Testis (tissue), 3 donors: Measurements from ENCODE around the gene UBAP1. TPM values are rescaled to one million over a fixed set of nuclear protein-coding genes. Genes with fewer than 3 reads are reported as not detected.

ENCODE experiments used
- DNase-seq: peaks from one replicate; pipeline ENCODE4 v3.0.0-alpha.2; 2019
- H3K27ac ChIP-seq, 2 donors: fragments of 200-600 bp; sonication (generic); one replicate each; pipeline ENCODE4 v1.5.1; 2019
- H3K27me3 ChIP-seq: fragments of 200-600 bp; sonication (generic); one replicate; pipeline ENCODE4 v1.5.1; 2019
- H3K36me3 ChIP-seq: fragments of 200-600 bp; sonication (generic); one replicate; pipeline ENCODE4 v1.5.1; 2017; ENCODE audit warnings: low read depth; ENCODE audit errors: missing control alignments
- H3K4me1 ChIP-seq: fragments of 200-600 bp; sonication (generic); one replicate; pipeline ENCODE4 v1.5.1; 2019
- H3K4me3 ChIP-seq, 2 donors: fragments of 200-600 bp; sonication (generic); one replicate each; pipeline ENCODE4 v1.5.1; 2017 to 2019
- H3K9me3 ChIP-seq: fragments of 200-600 bp; sonication (generic); one replicate; pipeline ENCODE4 v1.5.1; 2017
- POLR2A ChIP-seq: fragments of 450-650 bp; IDR thresholded peaks from one replicate; pipeline ENCODE4 v1.6.1; 2017; ENCODE audit warnings: antibody characterized with exemption, mild to moderate bottlenecking, moderate library complexity
- WGBS, 2 donors: methylation state at CpG; one replicate each; pipeline ENCODE4 v1.1.5; 2018; 5-methylcytosine and 5-hydroxymethylcytosine counted together
- intact Hi-C: fragments of 100-400 bp; cut with DNase I; formaldehyde crosslinking; loops from one replicate; pipeline ENCODE4 v1.15.1; 2023; ENCODE audit warnings: low total_unique reads
- polyA plus RNA-seq: library from polyadenylated mRNA; stranded (reverse); fragments of 350-450 nt; fragmentation: Illumina TruSeq; extraction: RNeasy Lipid Tissue Mini Kit (QIAGEN cat#74804); gene quantifications from one replicate; pipeline ENCODE4 v1.2.3, GENCODE V29; 2014; ENCODE audit warnings: low read depth, low replicate concordance; ENCODE audit not compliant: insufficient read depth
- total RNA-seq, 2 donors: library from RNA; depleted of rRNA; stranded (reverse); fragments of >200 nt; gene quantifications; one replicate each; pipeline ENCODE4 v1.2.3, GENCODE V29; 2016
- TF ChIP-seq, protein P1 (sequence below), 3 experiments: fragments of 450-650 bp in 2 of 3; fragments of 200-600 bp in 1 of 3; sonication (generic) in 1 of 3; IDR thresholded peaks; one replicate each; pipeline ENCODE4 v1.5.1; 2016 to 2019; ENCODE audit warnings: antibody characterized with exemption in 3 of 3, mild to moderate bottlenecking in 2 of 3, moderate library complexity in 1 of 3

UBAP1 gene
- total and polyA plus RNA-seq, 3 donors from 2014 or later, result 65.1 to 127 (median 81.9) TPM

DNA sequence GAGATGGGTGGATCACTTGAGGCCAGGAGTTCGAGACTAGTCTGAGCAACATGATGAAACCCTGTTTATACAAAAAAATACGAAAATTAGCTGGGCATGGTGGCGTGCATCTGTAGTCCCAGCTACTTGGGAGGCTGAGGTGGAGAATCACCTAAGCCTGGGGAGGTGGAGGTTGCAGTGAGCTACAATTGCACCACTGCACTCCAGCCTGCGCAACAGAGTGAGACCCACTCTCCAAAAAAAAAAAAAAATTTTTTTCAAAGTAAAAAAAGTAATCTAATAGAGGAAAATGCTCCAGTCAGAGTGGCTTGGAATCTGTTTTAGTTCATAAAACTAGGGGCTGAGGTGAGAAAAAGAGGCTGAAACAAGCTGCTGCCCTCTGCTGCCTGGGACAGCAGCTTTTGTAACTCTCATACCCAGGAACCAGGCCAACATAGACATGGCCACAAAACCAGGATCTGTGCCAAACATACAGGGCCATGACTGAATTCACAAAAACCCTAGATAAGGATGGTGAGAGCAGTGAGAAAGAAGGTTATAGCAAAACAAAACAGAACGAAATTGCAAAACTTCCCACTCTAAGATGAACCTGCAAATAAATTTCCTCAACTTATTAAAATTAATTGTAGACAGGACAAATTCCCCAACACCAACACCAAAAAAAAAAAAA, 39.2 kb upstream of the UBAP1 start:
- Histone ChIP-seq H3K4me1 (no peaks in the 10 kb centered on the region), H3K27me3 (no peaks in the 10 kb centered on the region), H3K27ac (no peak overlapping the region), H3K4me3 (no peak overlapping the region), H3K36me3 (no peaks in the 10 kb centered on the region), H3K9me3 (no peaks in the 10 kb centered on the region)
- DNase-seq, result peak; percentile 86
- TF ChIP-seq, protein P1, sequence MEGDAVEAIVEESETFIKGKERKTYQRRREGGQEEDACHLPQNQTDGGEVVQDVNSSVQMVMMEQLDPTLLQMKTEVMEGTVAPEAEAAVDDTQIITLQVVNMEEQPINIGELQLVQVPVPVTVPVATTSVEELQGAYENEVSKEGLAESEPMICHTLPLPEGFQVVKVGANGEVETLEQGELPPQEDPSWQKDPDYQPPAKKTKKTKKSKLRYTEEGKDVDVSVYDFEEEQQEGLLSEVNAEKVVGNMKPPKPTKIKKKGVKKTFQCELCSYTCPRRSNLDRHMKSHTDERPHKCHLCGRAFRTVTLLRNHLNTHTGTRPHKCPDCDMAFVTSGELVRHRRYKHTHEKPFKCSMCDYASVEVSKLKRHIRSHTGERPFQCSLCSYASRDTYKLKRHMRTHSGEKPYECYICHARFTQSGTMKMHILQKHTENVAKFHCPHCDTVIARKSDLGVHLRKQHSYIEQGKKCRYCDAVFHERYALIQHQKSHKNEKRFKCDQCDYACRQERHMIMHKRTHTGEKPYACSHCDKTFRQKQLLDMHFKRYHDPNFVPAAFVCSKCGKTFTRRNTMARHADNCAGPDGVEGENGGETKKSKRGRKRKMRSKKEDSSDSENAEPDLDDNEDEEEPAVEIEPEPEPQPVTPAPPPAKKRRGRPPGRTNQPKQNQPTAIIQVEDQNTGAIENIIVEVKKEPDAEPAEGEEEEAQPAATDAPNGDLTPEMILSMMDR (IDR thresholded peaks at IDR 0.05), result no peak
- no peak for TF ChIP-seq POLR2A
- 79% methylated on average over 5 of the region's 5 CpGs for WGBS, 2 donors
- intact Hi-C loops, result no loop called here

DNA sequence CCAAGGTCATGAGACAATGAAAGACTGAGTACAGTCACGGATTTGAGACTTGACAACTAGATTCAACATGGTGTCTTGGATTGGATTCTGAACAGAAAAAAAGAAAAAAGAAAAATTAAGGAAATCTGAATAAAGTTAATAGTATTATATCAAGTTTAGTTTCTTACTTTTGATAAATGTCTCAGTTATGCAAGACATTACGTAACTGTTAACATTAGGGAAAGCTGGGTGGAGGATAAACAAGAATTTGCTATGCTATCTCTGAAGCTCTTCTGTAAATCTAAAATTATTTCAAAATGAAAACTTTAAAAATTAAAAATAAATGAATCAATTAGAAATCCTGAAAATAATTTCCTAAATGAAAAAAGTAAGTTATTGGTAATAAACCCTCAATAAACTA, 38.0 kb upstream of the UBAP1 start:
- TF ChIP-seq, protein P1 (IDR thresholded peaks at IDR 0.05), result no peak
- TF ChIP-seq POLR2A, result no peak
- Histone ChIP-seq H3K36me3 (no peaks in the 10 kb centered on the region), H3K4me3 (no peak overlapping the region), H3K27me3 (no peaks in the 10 kb centered on the region), H3K9me3 (no peaks in the 10 kb centered on the region), H3K27ac (no peak overlapping the region), H3K4me1 (no peaks in the 10 kb centered on the region)
- intact Hi-C loops, result no loop called here
- 57 to 63% methylated on average over 2 of the region's 2 CpGs for WGBS, 2 donors
- DNase-seq, result no peak

GRCh38 chr9:34143116-34143515, 35.7 kb upstream of the UBAP1 start:
- H3K4me1 ChIP-seq, result no peaks in the 10 kb centered on the region
- H3K27me3 ChIP-seq, result no peaks in the 10 kb centered on the region
- WGBS, 2 donors, result 57 to 62% methylated on average over 2 of the region's 2 CpGs
- no peak for TF ChIP-seq POLR2A
- TF ChIP-seq, protein P1 (IDR thresholded peaks at IDR 0.05), result no peak
- H3K27ac ChIP-seq, result peak overlapping the region in 1 of 2 donors; percentile 45
- H3K36me3 ChIP-seq, result no peaks in the 10 kb centered on the region
- no peaks in the 10 kb centered on the region for H3K9me3 ChIP-seq
- no peak overlapping the region for H3K4me3 ChIP-seq
- intact Hi-C loops, result no loop called here
- no peak for DNase-seq

- intact Hi-C loops, result no loop called here
- no peaks in the 10 kb centered on the region for H3K9me3 ChIP-seq
- DNase-seq, result no peak
- no peaks in the 10 kb centered on the region for H3K4me1 ChIP-seq
- no peak overlapping the region for H3K27ac ChIP-seq
- WGBS, 2 donors, result 75 to 82% methylated on average over 3 of the region's 3 CpGs
- TF ChIP-seq, protein P1 (IDR thresholded peaks at IDR 0.05), result no peak
- TF ChIP-seq POLR2A, result no peak
- H3K36me3 ChIP-seq, result no peaks in the 10 kb centered on the region
- H3K27me3 ChIP-seq, result no peaks in the 10 kb centered on the region
- H3K4me3 ChIP-seq, result no peak overlapping the region
Measured at GRCh38 chr9:34145165-34145564, 33.7 kb upstream of the UBAP1 start.

GRCh38 chr9:34151398-34151797, 27.4 kb upstream of the UBAP1 start:
- TF ChIP-seq, protein P1 (IDR thresholded peaks at IDR 0.05), result no peak
- TF ChIP-seq POLR2A, result no peak
- H3K4me1 ChIP-seq, result no peaks in the 10 kb centered on the region
- 75 to 85% methylated on average over 4 of the region's 4 CpGs for WGBS, 2 donors
- no peak for DNase-seq
- H3K9me3 ChIP-seq, result no peaks in the 10 kb centered on the region
- intact Hi-C loops, result no loop called here
- H3K27me3 ChIP-seq, result no peaks in the 10 kb centered on the region
- no peak overlapping the region for H3K27ac ChIP-seq
- H3K4me3 ChIP-seq, result no peak overlapping the region
- no peaks in the 10 kb centered on the region for H3K36me3 ChIP-seq
